C4-2B (cell line): ENCODE results near the gene ENTPD8.

ENCODE experiments used
- H3K27ac ChIP-seq: fragments of 450-650 bp; 2 replicates; pipeline ENCODE4 v1.5.1; 2017
- CTCF ChIP-seq: fragments of 450-650 bp; conservative IDR thresholded peaks from 2 replicates; pipeline ENCODE4 v1.5.1; 2017; ENCODE audit warnings: mild to moderate bottlenecking
- ZFX ChIP-seq: fragments of 450-650 bp; IDR thresholded peaks from 2 replicates; pipeline ENCODE4 v1.6.1; 2017

The ENTPD8 gene

GRCh38 chr9:137432687-137433348, 8.3 kb downstream of the ENTPD8 start:
- TF ChIP-seq ZFX: no peak
- TF ChIP-seq CTCF: no peak
- H3K27ac ChIP-seq: no peak overlapping the region

DNA sequence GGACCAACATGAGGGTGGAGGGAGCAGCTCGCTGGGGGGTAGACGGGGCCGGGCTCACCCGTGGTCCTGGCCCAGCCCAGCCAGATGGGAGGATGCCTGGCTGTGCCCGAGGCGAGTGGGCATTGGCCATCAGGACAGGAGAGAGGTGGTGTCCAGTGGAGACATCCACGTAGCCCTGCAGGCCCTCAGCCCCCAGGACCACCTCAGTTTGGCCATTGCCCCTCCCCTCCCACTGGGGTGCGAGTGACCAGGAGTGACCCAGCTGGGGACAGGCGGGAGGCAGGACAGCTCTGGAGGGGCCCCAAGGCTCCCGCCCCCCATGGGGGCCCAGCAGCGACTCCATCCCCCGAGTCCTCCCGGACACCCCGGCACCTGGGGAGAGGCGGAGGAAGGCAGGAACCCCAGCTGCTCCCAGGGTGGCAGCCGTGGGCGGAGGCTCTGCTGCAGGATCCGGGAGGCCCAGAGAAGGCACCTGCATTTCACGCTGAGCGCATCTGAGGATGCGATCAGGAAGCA, 9.7 kb downstream of the ENTPD8 start:
- TF ChIP-seq ZFX: no peak
- TF ChIP-seq CTCF: no peak
- no peak overlapping the region for H3K27ac ChIP-seq

DNA sequence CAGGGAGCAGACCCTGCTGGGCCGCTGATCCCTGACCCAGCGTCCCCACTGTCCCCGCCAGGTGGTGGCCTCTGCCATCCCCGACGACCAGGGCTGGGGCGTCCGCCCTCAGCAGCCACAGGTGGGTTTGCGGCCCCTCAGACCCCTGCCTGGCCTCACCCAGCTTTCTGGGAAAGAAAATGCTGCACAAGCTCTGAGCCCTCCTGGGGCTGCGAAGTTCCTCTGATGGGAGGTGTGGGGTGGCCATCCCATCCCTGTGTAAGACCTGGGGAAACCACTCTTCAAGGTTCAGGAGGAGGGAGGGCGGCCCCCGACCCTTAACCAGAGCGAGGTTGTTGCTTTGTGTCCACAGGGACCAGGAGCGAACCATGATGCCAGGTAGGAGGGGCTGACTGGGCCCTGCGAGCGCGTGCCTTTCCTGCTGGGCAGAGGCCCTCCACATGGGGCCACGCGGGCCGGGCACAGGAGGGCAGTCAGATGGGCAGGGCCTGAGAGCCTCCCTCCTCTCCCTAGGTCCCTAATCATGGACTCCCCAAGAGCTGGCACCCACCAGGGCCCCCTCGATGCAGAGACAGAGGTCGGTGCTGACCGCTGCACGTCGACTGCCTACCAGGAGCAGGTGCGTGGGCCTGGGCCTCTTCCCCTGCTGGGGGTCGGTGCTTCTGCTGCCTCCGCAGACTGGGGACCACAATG, 10.3 kb downstream of the ENTPD8 start:
- TF ChIP-seq ZFX: no peak
- TF ChIP-seq CTCF: no peak
- no peak overlapping the region for H3K27ac ChIP-seq

GRCh38 chr9:137429974-137430722, 11.0 kb downstream of the ENTPD8 start:
- no peak overlapping the region for H3K27ac ChIP-seq
- TF ChIP-seq CTCF (no peak), ZFX (no peak)

DNA sequence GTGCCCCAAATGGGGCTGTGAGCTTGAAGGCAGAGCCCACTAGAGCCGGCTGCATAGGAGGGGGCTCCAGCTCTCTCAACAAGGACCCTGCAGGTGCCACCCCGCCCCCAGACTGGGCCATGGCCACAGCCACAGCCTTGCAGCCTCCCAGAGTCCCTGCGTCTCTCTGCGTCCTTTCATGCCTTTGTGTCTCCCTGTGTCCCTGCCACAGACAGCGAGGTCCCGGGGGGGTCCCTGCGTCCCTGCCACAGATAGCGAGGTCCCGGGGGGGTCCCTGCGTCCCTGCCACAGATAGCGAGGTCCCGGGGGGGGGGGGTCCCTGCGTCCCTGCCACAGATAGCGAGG, 11.6 kb downstream of the ENTPD8 start:
- no peak overlapping the region for H3K27ac ChIP-seq
- no peak for TF ChIP-seq CTCF
- TF ChIP-seq ZFX: no peak

DNA sequence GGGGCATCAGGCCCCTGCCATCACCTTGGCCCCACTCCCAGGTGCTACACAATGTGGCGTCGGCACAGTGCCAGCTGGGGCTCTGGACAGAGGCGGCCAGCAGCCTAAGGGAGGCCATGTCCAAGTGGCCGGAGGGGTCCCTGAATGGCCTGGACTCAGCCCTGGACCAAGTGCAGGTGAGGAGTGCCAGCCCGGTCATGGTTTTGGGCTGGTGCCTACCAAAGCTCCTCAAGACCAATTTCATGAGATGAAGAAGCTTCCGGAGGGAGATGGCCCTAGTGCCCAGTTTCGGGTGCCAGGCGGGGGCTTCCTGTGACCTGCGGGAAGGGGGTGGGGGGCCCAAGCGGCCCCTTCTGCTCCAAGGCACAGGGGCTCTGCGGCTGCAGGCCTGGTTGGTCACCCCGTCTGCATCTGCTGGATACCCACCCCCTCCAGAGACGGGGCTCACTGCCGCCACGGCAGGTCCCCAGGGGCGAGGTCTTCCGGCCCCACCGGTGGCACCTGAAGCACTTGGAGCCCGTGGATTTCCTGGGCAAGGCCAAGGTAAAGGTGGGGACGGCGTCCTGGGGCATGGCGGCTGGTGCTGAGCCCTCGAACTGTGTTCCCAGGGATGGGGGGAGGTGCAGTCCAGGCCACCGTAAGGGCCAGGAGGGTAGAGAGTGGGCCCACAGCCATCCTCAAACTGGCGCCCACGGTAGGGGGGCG, 12.2 kb downstream of the ENTPD8 start:
- TF ChIP-seq ZFX (no peak), CTCF (no peak)
- H3K27ac ChIP-seq: no peak overlapping the region
